DOHH2 (cell line): ENCODE results near the gene VPS13A.

Experiments
- H3F3A ChIP-seq: fragments of 200-600 bp; sonication (generic), shearing (Covaris generic); 2 replicates; pipeline ENCODE4 v1.6.0; 2016; ENCODE audit warnings: antibody characterized with exemption, mild to moderate bottlenecking; ENCODE audit not compliant: control insufficient read depth, insufficient read depth
- H3K27ac ChIP-seq: fragments of 200-600 bp; sonication (generic); 2 replicates; pipeline ENCODE4 v1.5.1; 2014; ENCODE audit warnings: low read depth, mild to moderate bottlenecking, low read length, moderate library complexity
- H3K27me3 ChIP-seq: fragments of 200-600 bp; sonication (generic); 2 replicates; pipeline ENCODE4 v1.6.1; 2014; ENCODE audit warnings: mild to moderate bottlenecking, low read length, mixed read lengths; ENCODE audit not compliant: control insufficient read depth
- H3K36me3 ChIP-seq: fragments of 200-600 bp; sonication (generic); 2 replicates; pipeline ENCODE4 v1.6.1; 2014; ENCODE audit warnings: mild to moderate bottlenecking, low read length, moderate library complexity, mixed read lengths; ENCODE audit not compliant: control insufficient read depth
- H3K4me1 ChIP-seq: fragments of 200-600 bp; sonication (generic); 2 replicates; pipeline ENCODE4 v1.6.1; 2014; ENCODE audit warnings: mild to moderate bottlenecking, low read length, mixed read lengths; ENCODE audit not compliant: control insufficient read depth
- H3K4me2 ChIP-seq: fragments of 200-600 bp; sonication (generic); 2 replicates; pipeline ENCODE4 v1.6.0; 2014; ENCODE audit warnings: mild to moderate bottlenecking, low read length, moderate library complexity
- H3K4me3 ChIP-seq: fragments of 200-600 bp; sonication (generic); 2 replicates; pipeline ENCODE4 v1.5.1; 2014; ENCODE audit warnings: mild to moderate bottlenecking, low read length, mixed read lengths
- H3K79me2 ChIP-seq: fragments of 200-600 bp; sonication (generic); 2 replicates; pipeline ENCODE4 v1.6.1; 2014; ENCODE audit warnings: mild to moderate bottlenecking, low read length, mixed read lengths; ENCODE audit not compliant: control insufficient read depth
- H3K9me2 ChIP-seq: fragments of 200-600 bp; sonication (generic); replicated peaks from 2 replicates; pipeline ENCODE4 v1.6.1; 2014; ENCODE audit warnings: mild to moderate bottlenecking, low read length, mixed read lengths; ENCODE audit not compliant: control insufficient read depth
- H3K9me3 ChIP-seq: fragments of 200-600 bp; sonication (generic); 2 replicates; pipeline ENCODE4 v1.6.1; 2014; ENCODE audit warnings: antibody characterized with exemption, low read length, mixed read lengths; ENCODE audit not compliant: control insufficient read depth, insufficient read depth
- H4K20me1 ChIP-seq: fragments of 200-600 bp; sonication (generic); 2 replicates; pipeline ENCODE4 v1.6.0; 2014; ENCODE audit warnings: low read depth, mild to moderate bottlenecking, antibody characterized with exemption, low read length, moderate library complexity; ENCODE audit not compliant: control insufficient read depth, insufficient read depth
- EZH2phosphoT487 ChIP-seq: fragments of 200-600 bp; sonication (generic); IDR thresholded peaks from 2 replicates; pipeline ENCODE4 v1.6.1; 2017; ENCODE audit warnings: borderline replicate concordance, mild to moderate bottlenecking, antibody characterized with exemption, low read length, moderate library complexity, mixed read lengths
- TF ChIP-seq, protein P1 (sequence below): fragments of 200-600 bp; sonication (generic); IDR thresholded peaks from one replicate; pipeline ENCODE4 v1.5.1; 2014; ENCODE audit warnings: antibody characterized with exemption, mild to moderate bottlenecking, low read depth, low read length; ENCODE audit not compliant: poor library complexity, severe bottlenecking

VPS13A gene

DNA sequence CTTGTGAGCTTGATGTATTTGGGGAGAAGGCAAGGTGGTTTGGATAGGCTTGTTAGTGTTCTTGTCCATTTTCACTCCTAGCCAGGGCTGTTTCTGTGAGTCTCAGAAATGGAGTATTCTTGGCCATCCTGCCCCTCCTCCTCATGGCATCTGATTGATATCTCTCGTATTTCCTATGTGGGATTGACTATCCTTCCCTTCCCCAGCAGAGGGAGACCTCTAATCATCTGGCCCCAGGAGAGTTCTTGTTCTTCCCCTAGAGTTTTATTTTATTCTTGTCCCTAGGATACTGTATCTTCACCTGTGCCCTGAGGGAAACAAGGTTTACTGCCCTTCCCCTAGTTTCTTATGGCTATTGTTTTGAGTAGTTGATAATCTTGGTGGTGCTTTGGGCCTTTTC lies 114.4 kb downstream of the VPS13A start:
- H3K9me2 ChIP-seq, result no peaks in the 10 kb centered on the region
- no peaks in the 10 kb centered on the region for H3F3A ChIP-seq
- no peak overlapping the region for H3K27ac ChIP-seq
- no peak overlapping the region for H3K4me3 ChIP-seq
- no peaks in the 10 kb centered on the region for H4K20me1 ChIP-seq
- H3K9me3 ChIP-seq, result no peaks in the 10 kb centered on the region
- H3K27me3 ChIP-seq, result no peaks in the 10 kb centered on the region
- TF ChIP-seq, protein P1, sequence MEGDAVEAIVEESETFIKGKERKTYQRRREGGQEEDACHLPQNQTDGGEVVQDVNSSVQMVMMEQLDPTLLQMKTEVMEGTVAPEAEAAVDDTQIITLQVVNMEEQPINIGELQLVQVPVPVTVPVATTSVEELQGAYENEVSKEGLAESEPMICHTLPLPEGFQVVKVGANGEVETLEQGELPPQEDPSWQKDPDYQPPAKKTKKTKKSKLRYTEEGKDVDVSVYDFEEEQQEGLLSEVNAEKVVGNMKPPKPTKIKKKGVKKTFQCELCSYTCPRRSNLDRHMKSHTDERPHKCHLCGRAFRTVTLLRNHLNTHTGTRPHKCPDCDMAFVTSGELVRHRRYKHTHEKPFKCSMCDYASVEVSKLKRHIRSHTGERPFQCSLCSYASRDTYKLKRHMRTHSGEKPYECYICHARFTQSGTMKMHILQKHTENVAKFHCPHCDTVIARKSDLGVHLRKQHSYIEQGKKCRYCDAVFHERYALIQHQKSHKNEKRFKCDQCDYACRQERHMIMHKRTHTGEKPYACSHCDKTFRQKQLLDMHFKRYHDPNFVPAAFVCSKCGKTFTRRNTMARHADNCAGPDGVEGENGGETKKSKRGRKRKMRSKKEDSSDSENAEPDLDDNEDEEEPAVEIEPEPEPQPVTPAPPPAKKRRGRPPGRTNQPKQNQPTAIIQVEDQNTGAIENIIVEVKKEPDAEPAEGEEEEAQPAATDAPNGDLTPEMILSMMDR, result peak; percentile 48
- no peak for TF ChIP-seq EZH2phosphoT487
- no peaks in the 10 kb centered on the region for H3K4me1 ChIP-seq
- H3K36me3 ChIP-seq, result peaks cover 5% of the 10 kb centered on the region
- no peak overlapping the region for H3K4me2 ChIP-seq
- H3K79me2 ChIP-seq, result no peaks in the 10 kb centered on the region

DNA sequence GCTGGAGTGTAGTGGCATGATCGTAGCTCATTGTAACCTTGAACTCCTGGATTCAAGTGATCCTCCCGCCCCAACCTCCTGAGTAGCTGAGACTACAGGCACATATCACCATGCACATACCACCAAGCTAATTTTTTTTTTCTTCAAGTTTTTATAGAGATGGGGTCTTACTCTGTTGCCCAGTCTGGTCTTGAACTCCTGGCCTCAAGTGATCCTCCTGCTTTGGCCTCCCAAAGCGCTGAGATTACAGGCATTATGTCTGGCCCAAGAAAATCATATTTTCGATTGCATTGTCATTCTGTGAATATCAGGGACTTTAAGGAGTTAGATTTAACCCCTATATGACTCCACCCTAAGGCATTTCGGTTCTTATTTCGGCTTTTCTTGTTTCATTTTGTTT lies 116.6 kb downstream of the VPS13A start:
- H3K9me2 ChIP-seq, result no peaks in the 10 kb centered on the region
- no peaks in the 10 kb centered on the region for H4K20me1 ChIP-seq
- TF ChIP-seq, protein P1, result no peak
- no peak for TF ChIP-seq EZH2phosphoT487
- H3K27me3 ChIP-seq, result no peaks in the 10 kb centered on the region
- no peaks in the 10 kb centered on the region; the same call in 1 of the 2 replicates for H3K9me3 ChIP-seq
- H3K27ac ChIP-seq, result no peak overlapping the region
- no peak overlapping the region for H3K4me3 ChIP-seq
- H3K36me3 ChIP-seq, result peaks cover 5% of the 10 kb centered on the region; the same call in 1 of the 2 replicates
- no peaks in the 10 kb centered on the region for H3K4me1 ChIP-seq
- no peaks in the 10 kb centered on the region for H3K79me2 ChIP-seq
- no peaks in the 10 kb centered on the region for H3F3A ChIP-seq
- no peak overlapping the region for H3K4me2 ChIP-seq

DNA sequence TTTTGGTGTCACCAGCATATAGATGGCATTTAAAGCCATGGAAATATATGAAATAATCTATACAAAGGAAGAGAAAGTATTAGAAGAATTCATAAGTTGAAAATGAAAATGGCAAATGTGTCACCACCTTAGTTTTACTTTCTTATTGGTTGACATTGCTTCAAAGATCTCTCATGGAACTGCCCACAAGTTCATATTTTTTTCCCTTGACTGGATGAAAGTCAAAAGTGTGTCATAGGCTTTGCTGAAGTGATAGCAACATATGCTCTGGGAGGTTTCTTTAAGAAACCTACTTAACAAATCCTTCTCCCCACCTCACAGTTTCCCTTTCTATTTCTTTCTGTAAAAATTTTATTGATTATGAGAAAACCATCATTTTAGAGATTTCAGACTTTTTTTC lies 127.2 kb downstream of the VPS13A start:
- Histone ChIP-seq H3F3A (no peaks in the 10 kb centered on the region), H3K79me2 (no peaks in the 10 kb centered on the region), H3K4me1 (no peaks in the 10 kb centered on the region), H3K4me3 (no peak overlapping the region), H3K9me3 (no peaks in the 10 kb centered on the region), H4K20me1 (no peaks in the 10 kb centered on the region), H3K4me2 (no peak overlapping the region), H3K36me3 (peaks cover 7% of the 10 kb centered on the region; the same call in 1 of the 2 replicates), H3K27me3 (no peaks in the 10 kb centered on the region), H3K27ac (no peak overlapping the region), H3K9me2 (no peaks in the 10 kb centered on the region)
- TF ChIP-seq EZH2phosphoT487, result no peak
- TF ChIP-seq, protein P1, result no peak
